Esophagus squamous epithelium (tissue), 5 donors: Measurements from ENCODE around the gene COL28A1. TPM values are rescaled to one million over a fixed set of nuclear protein-coding genes. Genes with fewer than 3 reads are reported as not detected.

Experiments used
- DNase-seq: peaks from one replicate; lab custom pipeline; 2025; lab: John Stamatoyannopoulos, UW
- H3K27ac ChIP-seq, 4 donors: fragments of 200-600 bp; sonication (generic); one replicate each; pipeline ENCODE4 v1.5.1; 2016 to 2019; ENCODE audit warnings: mild to moderate bottlenecking in 1 of 4
- H3K27me3 ChIP-seq, 4 donors: fragments of 200-600 bp; sonication (generic); 1 replicate in 3 of 4; 2 replicates in 1 of 4; pipeline versions ENCODE4 v1.5.1 to v1.6.0; 2017 to 2021; ENCODE audit warnings: antibody characterized with exemption in 1 of 4
- H3K36me3 ChIP-seq, 3 donors: fragments of 200-600 bp; sonication (generic); one replicate each; pipeline ENCODE4 v1.5.1; 2016 to 2019
- H3K4me1 ChIP-seq, 3 donors: fragments of 200-600 bp; sonication (generic); one replicate each; pipeline ENCODE4 v1.5.1; 2017 to 2019
- H3K4me3 ChIP-seq, 4 donors: fragments of 200-600 bp; sonication (generic); 1 replicate in 3 of 4; 2 replicates in 1 of 4; pipeline ENCODE4 v1.5.1; 2016 to 2019; ENCODE audit warnings: mild to moderate bottlenecking in 2 of 4, moderate library complexity in 1 of 4
- H3K9me3 ChIP-seq, 3 donors: fragments of 200-600 bp; sonication (generic); one replicate each; pipeline ENCODE4 v1.5.1; 2016 to 2019
- CTCF ChIP-seq, 6 experiments: fragments of 450-650 bp in 4 of 6; fragments of 200-600 bp in 2 of 6; sonication (generic) in 2 of 6; IDR thresholded peaks; one replicate each; pipeline ENCODE4 v1.5.1; 2016 to 2019; ENCODE audit warnings: antibody characterized with exemption in 6 of 6, mild to moderate bottlenecking in 4 of 6, moderate library complexity in 4 of 6
- POLR2A ChIP-seq, 4 donors: fragments of 450-650 bp; IDR thresholded peaks; one replicate each; pipeline ENCODE4 v1.6.1; 2017; ENCODE audit warnings: antibody characterized with exemption in 4 of 4, mild to moderate bottlenecking in 4 of 4, moderate library complexity in 3 of 4
- WGBS, 2 donors: methylation state at CpG; one replicate each; pipeline ENCODE4 v1.1.5; 2018; 5-methylcytosine and 5-hydroxymethylcytosine counted together
- intact Hi-C: fragments of 100-400 bp; cut with DNase I; formaldehyde crosslinking; loops from one replicate; pipeline ENCODE4 v1.15.0; 2022
- total RNA-seq, 4 donors: library from RNA; depleted of rRNA; stranded (reverse); fragments of >200 nt; gene quantifications; one replicate each; pipeline ENCODE4 v1.1.0, GENCODE V29; 2016
- donor health status: DM: yes; HTN: yes; CAD: no.

COL28A1 gene
- total RNA-seq, 4 donors from 2014 or later: 0.11 to 3.1 (median 0.40) TPM

GRCh38 chr7:7318601-7319000, 217.1 kb downstream of the COL28A1 start:
- Histone ChIP-seq H3K4me3 (no peak overlapping the region), H3K27me3 (no peaks in the 10 kb centered on the region), H3K36me3 (no peaks in the 10 kb centered on the region), H3K4me1 (peaks cover 12 to 45% (median 13%) of the 10 kb centered on the region in 3 donors), H3K9me3 (no peaks in the 10 kb centered on the region), H3K27ac (no peak overlapping the region)
- no peak for DNase-seq
- TF ChIP-seq POLR2A (IDR thresholded peaks at IDR 0.05) (no peak), CTCF (IDR thresholded peaks at IDR 0.05) (no peak)
- intact Hi-C loops: no loop called here
- WGBS, 2 donors: 64 to 86% methylated on average over 1 of the region's 1 CpG

GRCh38 chr7:7317850-7318249, 217.8 kb downstream of the COL28A1 start:
- Histone ChIP-seq H3K36me3 (no peaks in the 10 kb centered on the region), H3K27me3 (no peaks in the 10 kb centered on the region), H3K4me3 (no peak overlapping the region), H3K27ac (no peak overlapping the region), H3K9me3 (no peaks in the 10 kb centered on the region), H3K4me1 (peaks cover 9 to 37% (median 12%) of the 10 kb centered on the region in 3 donors)
- no peak for DNase-seq
- WGBS, 2 donors: 81 to 83% methylated on average over 4 of the region's 4 CpGs
- intact Hi-C loops: no loop called here
- TF ChIP-seq POLR2A (IDR thresholded peaks at IDR 0.05) (no peak), CTCF (IDR thresholded peaks at IDR 0.05) (no peak)

DNA sequence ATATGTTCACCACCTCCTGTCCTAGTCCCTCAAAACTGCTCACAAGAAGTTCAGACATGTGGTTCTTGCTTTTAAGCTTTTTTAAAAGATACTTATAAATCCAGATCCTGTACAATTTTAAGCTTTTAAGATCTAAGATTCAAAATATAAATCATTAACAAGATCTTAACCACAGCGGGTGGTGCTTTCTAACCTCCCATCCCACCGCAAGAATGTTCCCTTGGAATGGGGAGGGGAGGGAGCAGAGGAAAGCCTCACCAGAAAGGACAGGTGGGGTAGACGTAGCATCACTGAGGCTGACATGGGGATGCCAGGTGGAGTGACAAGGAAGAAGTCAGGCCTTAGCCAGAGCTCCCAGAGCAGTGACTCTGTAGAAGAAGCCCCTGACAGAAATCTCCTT, 219.8 kb downstream of the COL28A1 start:
- Histone ChIP-seq H3K36me3 (no peaks in the 10 kb centered on the region), H3K27me3 (no peaks in the 10 kb centered on the region), H3K27ac (no peak overlapping the region), H3K4me3 (no peak overlapping the region), H3K4me1 (peaks cover 0 to 24% (median 6%) of the 10 kb centered on the region in 3 donors), H3K9me3 (no peaks in the 10 kb centered on the region)
- DNase-seq: no peak
- no peak for TF ChIP-seq CTCF (IDR thresholded peaks at IDR 0.05)
- no peak for TF ChIP-seq POLR2A (IDR thresholded peaks at IDR 0.05)
- 73 to 92% methylated on average over 3 of the region's 3 CpGs for WGBS, 2 donors
- intact Hi-C loops: no loop called here

GRCh38 chr7:7312323-7312722, 223.3 kb downstream of the COL28A1 start:
- no peaks in the 10 kb centered on the region for H3K9me3 ChIP-seq
- no peaks in the 10 kb centered on the region for H3K27me3 ChIP-seq
- no peak for TF ChIP-seq CTCF (IDR thresholded peaks at IDR 0.05)
- TF ChIP-seq POLR2A (IDR thresholded peaks at IDR 0.05): no peak
- no peak overlapping the region for H3K27ac ChIP-seq
- H3K4me1 ChIP-seq: peaks cover 0 to 18% (median 0%) of the 10 kb centered on the region in 3 donors
- H3K4me3 ChIP-seq: no peak overlapping the region
- 70 to 73% methylated on average over 2 of the region's 2 CpGs for WGBS, 2 donors
- no peaks in the 10 kb centered on the region for H3K36me3 ChIP-seq
- DNase-seq: no peak
- intact Hi-C loops: no loop called here

GRCh38 chr7:7311001-7311400, 224.7 kb downstream of the COL28A1 start:
- Histone ChIP-seq H3K9me3 (no peaks in the 10 kb centered on the region), H3K36me3 (no peaks in the 10 kb centered on the region), H3K4me1 (peaks cover 0 to 27% (median 0%) of the 10 kb centered on the region in 3 donors), H3K27me3 (no peaks in the 10 kb centered on the region), H3K27ac (no peak overlapping the region), H3K4me3 (no peak overlapping the region)
- intact Hi-C loops: no loop called here
- no peak for DNase-seq
- no peak for TF ChIP-seq CTCF (IDR thresholded peaks at IDR 0.05)
- no peak for TF ChIP-seq POLR2A (IDR thresholded peaks at IDR 0.05)
- 85 to 91% methylated on average over 2 of the region's 2 CpGs for WGBS, 2 donors
